T47D (cell line): ENCODE measurements around the gene KHDC4.
"Not testable (repeated sequence)": the region's sequence is repeated elsewhere in the genome, so short reads cannot be mapped to it uniquely, and the experiment has no call there.

Experiments used
- DNase-seq, 2 experiments: peaks; one replicate each; pipeline versions ENCODE4 v3.0.0 to v3.0.0-alpha.2; 2011 to 2012; ENCODE audit warnings: low read depth in 1 of 2, low spot score in 1 of 2
- JUND ChIP-seq: IDR thresholded peaks from 2 replicates; pipeline ENCODE4 v1.6.1; 2012; ENCODE audit warnings: low read depth
- in situ Hi-C: cut with HindIII; loops from 2 replicates; pipeline ENCODE4 v1.10.0; 2016; ENCODE audit warnings: low sequenced_read_pairs, low pct_unique_long_range_greater_than_20kb

KHDC4 gene

GRCh38 chr1:155904261-155904660 lies 30.0 kb downstream of the KHDC4 start:
- in situ Hi-C loops, result no loop called here
- no peak for DNase-seq
- no peak for TF ChIP-seq JUND

GRCh38 chr1:155900161-155900560 lies 34.1 kb downstream of the KHDC4 start:
- no peak for DNase-seq
- in situ Hi-C loops, result no loop called here
- TF ChIP-seq JUND, result no peak

- TF ChIP-seq JUND, result no peak
- no peak for DNase-seq
- in situ Hi-C loops, result no loop called here
Observed at GRCh38 chr1:155899683-155900082, 34.5 kb downstream of the KHDC4 start.

GRCh38 chr1:155898888-155899287 lies 35.3 kb downstream of the KHDC4 start:
- TF ChIP-seq JUND, result no peak
- in situ Hi-C loops, result no loop called here
- no peak for DNase-seq

- in situ Hi-C loops, result no loop called here
- no peak for TF ChIP-seq JUND
- no peak for DNase-seq
Observed at GRCh38 chr1:155897746-155898145, 36.5 kb downstream of the KHDC4 start.

- in situ Hi-C loops, DNase-seq: not testable (repeated sequence)
Observed at GRCh38 chr1:155896476-155896875, 37.7 kb downstream of the KHDC4 start.

GRCh38 chr1:155895617-155896016 lies 38.6 kb downstream of the KHDC4 start:
- DNase-seq, in situ Hi-C loops: not testable (repeated sequence)

GRCh38 chr1:155893389-155894142 lies 40.6 kb downstream of the KHDC4 start:
- TF ChIP-seq JUND, result no peak
- DNase-seq, result peak in 1 of 2 experiments; percentile 35
- in situ Hi-C loops, result no loop called here

- no peak for DNase-seq
- in situ Hi-C loops, result no loop called here
- no peak for TF ChIP-seq JUND
Observed at GRCh38 chr1:155892796-155893195, 41.4 kb downstream of the KHDC4 start.

- DNase-seq, result no peak
- no peak for TF ChIP-seq JUND
- in situ Hi-C loops, result no loop called here
Observed at GRCh38 chr1:155890251-155890650, 44.0 kb downstream of the KHDC4 start.

GRCh38 chr1:155889566-155889965 lies 44.6 kb downstream of the KHDC4 start:
- no peak for DNase-seq
- in situ Hi-C loops, result no loop called here
- TF ChIP-seq JUND, result no peak

GRCh38 chr1:155888481-155888880 lies 45.7 kb downstream of the KHDC4 start:
- no peak for DNase-seq
- in situ Hi-C loops, result no loop called here
- no peak for TF ChIP-seq JUND

- in situ Hi-C loops, result no loop called here
- no peak for TF ChIP-seq JUND
- DNase-seq, result no peak
Observed at GRCh38 chr1:155884982-155885381, 49.2 kb downstream of the KHDC4 start.

- in situ Hi-C loops, result no loop called here
- DNase-seq, result peak in 1 of 2 experiments; percentile 43
- TF ChIP-seq JUND, result no peak
Observed at GRCh38 chr1:155884031-155884960, 49.9 kb downstream of the KHDC4 start.
